OCI-LY3 (cell line): Measurements from ENCODE around the gene XPA.

ENCODE experiments used
- H2AFZ ChIP-seq: fragments of 200-600, 300-600 bp; shearing (Covaris generic); 2 replicates; pipeline ENCODE4 v1.6.0; 2014; ENCODE audit warnings: antibody characterized with exemption, low read depth, low read length
- H3K27ac ChIP-seq: fragments of 200-600, 300-600 bp; sonication (generic); 2 replicates; pipeline ENCODE4 v1.5.1; 2014; ENCODE audit warnings: mild to moderate bottlenecking, low read length, moderate library complexity, mixed read lengths
- H3K27me3 ChIP-seq: fragments of 200-600, 300-600 bp; sonication (generic); 2 replicates; pipeline ENCODE4 v1.6.1; 2014; ENCODE audit warnings: low read depth, low read length, mixed read lengths
- H3K36me3 ChIP-seq: fragments of 200-600, 300-600 bp; sonication (generic); replicated peaks from 2 replicates; pipeline ENCODE3; 2014; ENCODE audit warnings: low read depth, low read length, mixed read lengths
- H3K4me1 ChIP-seq: fragments of 300-600, 200-600 bp; sonication (generic); 2 replicates; pipeline ENCODE4 v1.6.1; 2014; ENCODE audit warnings: low read length, mixed read lengths
- H3K4me2 ChIP-seq: fragments of 200-600, 300-600 bp; sonication (generic); 2 replicates; pipeline ENCODE4 v1.6.1; 2014; ENCODE audit warnings: low read length, mixed read lengths
- H3K4me3 ChIP-seq: fragments of 300-600, 200-600 bp; sonication (generic); 2 replicates; pipeline ENCODE4 v1.5.1; 2014; ENCODE audit warnings: antibody characterized with exemption, mild to moderate bottlenecking, low read length, moderate library complexity
- H3K79me2 ChIP-seq: fragments of 300-600, 200-600 bp; shearing (Covaris generic); 2 replicates; pipeline ENCODE4 v1.6.1; 2014; ENCODE audit warnings: mild to moderate bottlenecking, low read length, mixed read lengths
- H3K9ac ChIP-seq: fragments of 300-600, 200-600 bp; shearing (Covaris generic); 2 replicates; pipeline ENCODE4 v1.6.0; 2014; ENCODE audit warnings: mild to moderate bottlenecking, low read length, moderate library complexity
- H3K9me3 ChIP-seq: fragments of 200-600, 300-600 bp; shearing (Covaris generic); 2 replicates; pipeline ENCODE4 v1.6.1; 2014; ENCODE audit warnings: low read length, mixed read lengths; ENCODE audit not compliant: insufficient read depth
- H4K20me1 ChIP-seq: fragments of 200-600, 300-600 bp; sonication (generic); 2 replicates; pipeline ENCODE4 v1.6.1; 2016; ENCODE audit warnings: low read length, mixed read lengths; ENCODE audit not compliant: insufficient read depth
- EZH2phosphoT487 ChIP-seq: fragments of 200-600 bp; shearing (Covaris generic); IDR thresholded peaks from 2 replicates; pipeline ENCODE4 v1.6.1; 2018; ENCODE audit warnings: antibody characterized with exemption, mixed run types, low read depth
- TF ChIP-seq, protein P1 (sequence below): fragments of 200-600, 300-600 bp; sonication (generic); IDR thresholded peaks from 2 replicates; pipeline ENCODE4 v1.5.1; 2014; ENCODE audit warnings: antibody characterized with exemption, low read length, low read depth

XPA gene

DNA sequence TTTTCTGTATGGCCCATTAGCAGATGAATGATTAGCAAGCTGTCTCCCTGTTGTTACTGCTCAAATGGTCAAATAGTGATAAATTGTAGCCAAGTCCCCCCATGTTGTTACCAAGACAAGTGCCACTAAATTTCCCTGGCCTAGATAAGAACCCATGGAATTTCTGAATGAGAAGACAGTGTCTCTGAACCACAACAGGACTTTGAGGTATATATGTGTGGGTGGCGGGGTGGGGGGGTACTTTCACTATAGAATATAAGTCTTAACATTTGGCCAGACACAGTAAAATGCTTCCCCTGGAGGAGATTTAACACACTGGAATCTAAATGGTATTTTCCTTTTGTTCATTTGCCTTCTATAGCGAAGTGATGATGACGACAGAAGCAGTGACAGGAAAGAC, 28.7 kb downstream of the XPA start:
- no peaks in the 10 kb centered on the region for H4K20me1 ChIP-seq
- no peak overlapping the region for H3K9ac ChIP-seq
- H3K4me3 ChIP-seq: no peak overlapping the region
- H3K36me3 ChIP-seq: peaks cover 80% of the 10 kb centered on the region
- no peaks in the 10 kb centered on the region for H3K4me1 ChIP-seq
- no peak overlapping the region for H2AFZ ChIP-seq
- TF ChIP-seq, protein P1, sequence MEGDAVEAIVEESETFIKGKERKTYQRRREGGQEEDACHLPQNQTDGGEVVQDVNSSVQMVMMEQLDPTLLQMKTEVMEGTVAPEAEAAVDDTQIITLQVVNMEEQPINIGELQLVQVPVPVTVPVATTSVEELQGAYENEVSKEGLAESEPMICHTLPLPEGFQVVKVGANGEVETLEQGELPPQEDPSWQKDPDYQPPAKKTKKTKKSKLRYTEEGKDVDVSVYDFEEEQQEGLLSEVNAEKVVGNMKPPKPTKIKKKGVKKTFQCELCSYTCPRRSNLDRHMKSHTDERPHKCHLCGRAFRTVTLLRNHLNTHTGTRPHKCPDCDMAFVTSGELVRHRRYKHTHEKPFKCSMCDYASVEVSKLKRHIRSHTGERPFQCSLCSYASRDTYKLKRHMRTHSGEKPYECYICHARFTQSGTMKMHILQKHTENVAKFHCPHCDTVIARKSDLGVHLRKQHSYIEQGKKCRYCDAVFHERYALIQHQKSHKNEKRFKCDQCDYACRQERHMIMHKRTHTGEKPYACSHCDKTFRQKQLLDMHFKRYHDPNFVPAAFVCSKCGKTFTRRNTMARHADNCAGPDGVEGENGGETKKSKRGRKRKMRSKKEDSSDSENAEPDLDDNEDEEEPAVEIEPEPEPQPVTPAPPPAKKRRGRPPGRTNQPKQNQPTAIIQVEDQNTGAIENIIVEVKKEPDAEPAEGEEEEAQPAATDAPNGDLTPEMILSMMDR: no peak
- no peak for TF ChIP-seq EZH2phosphoT487
- no peak overlapping the region for H3K27ac ChIP-seq
- no peaks in the 10 kb centered on the region for H3K27me3 ChIP-seq
- H3K4me2 ChIP-seq: no peak overlapping the region
- no peaks in the 10 kb centered on the region for H3K79me2 ChIP-seq
- no peaks in the 10 kb centered on the region for H3K9me3 ChIP-seq

DNA sequence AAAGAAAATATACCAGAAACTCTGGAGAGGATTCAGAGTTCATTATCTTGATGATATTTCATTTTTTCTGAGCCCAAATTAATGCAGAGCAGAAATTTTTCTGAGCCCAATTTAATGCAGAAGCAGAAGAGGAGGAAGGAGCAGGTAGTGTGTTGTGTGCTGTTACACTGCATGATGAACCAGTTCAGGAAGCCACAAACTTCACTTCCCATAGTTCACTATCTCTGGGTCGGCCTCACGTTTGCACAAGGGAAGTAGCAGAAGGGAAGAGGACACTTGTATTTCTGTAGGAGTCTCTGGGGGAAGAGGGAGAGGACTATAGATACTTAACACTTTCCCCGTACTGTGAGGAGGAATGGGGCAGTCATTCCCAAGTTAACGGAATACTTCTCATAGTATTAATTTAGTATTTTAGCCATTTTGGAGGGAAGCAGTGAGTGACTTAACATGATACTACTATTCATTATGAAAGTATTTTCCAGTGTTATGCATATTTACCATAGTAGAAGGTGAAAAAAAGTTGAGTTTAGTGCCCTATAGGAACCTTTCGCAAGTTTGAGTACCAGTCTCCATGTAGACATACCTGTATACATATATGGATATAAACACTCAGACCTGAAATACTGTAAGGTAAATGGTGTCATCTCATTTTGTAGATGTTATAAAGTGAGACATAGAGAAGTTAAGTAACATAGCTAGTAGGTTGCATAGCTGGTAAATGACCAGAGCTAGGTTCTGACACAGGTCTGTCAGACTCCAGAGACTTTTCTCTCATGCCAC, 30.0 kb downstream of the XPA start:
- Histone ChIP-seq H3K27ac (no peak overlapping the region), H3K9me3 (no peaks in the 10 kb centered on the region), H3K27me3 (no peaks in the 10 kb centered on the region), H3K79me2 (no peaks in the 10 kb centered on the region), H3K4me2 (no peak overlapping the region), H3K4me1 (no peaks in the 10 kb centered on the region), H2AFZ (no peak overlapping the region), H3K36me3 (peaks cover 84% of the 10 kb centered on the region), H4K20me1 (no peaks in the 10 kb centered on the region), H3K9ac (no peak overlapping the region), H3K4me3 (no peak overlapping the region)
- TF ChIP-seq EZH2phosphoT487: no peak
- TF ChIP-seq, protein P1: no peak

DNA sequence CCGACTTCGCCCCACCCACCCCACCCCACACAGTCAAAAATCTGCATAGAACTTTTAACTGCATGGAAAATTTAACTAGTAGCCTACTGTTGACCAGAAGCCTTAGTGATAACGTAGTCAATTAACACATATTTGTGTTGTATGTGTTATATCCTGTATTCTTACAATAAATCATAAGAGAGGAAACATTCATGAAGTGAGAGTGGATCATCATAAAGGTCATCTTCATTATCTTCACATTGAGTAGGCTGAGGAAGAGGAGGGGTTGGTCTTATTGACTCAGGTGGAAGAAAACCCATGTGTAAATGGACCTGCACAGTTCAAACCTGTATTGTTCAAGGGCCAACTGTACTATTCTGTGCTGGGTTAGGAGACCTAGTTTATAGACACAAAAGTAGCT, 31.4 kb downstream of the XPA start:
- Histone ChIP-seq H3K4me3 (no peak overlapping the region), H2AFZ (no peak overlapping the region), H3K27ac (no peak overlapping the region), H3K36me3 (peaks cover 77% of the 10 kb centered on the region), H3K4me1 (no peaks in the 10 kb centered on the region), H3K79me2 (no peaks in the 10 kb centered on the region), H3K4me2 (no peak overlapping the region), H4K20me1 (no peaks in the 10 kb centered on the region), H3K27me3 (no peaks in the 10 kb centered on the region), H3K9me3 (no peaks in the 10 kb centered on the region), H3K9ac (no peak overlapping the region)
- TF ChIP-seq, protein P1: no peak
- no peak for TF ChIP-seq EZH2phosphoT487

DNA sequence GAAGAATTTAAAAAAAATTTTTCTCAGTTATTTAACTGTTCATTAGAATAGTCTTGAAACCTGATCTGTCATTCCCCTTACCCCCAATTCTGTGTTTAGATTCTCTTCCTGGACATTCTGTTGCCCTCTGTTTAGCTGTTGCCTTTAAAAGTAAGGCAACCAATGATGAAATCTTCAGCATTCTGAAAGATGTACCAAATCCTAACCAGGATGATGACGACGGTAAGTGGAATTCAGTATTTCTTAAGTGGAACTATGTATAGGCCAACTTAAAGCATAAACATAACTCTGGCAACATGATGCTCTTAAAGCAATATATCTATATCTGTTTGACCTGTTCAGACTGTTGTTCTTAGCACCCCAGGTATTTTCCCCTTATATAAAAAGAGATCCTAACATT, 36.3 kb downstream of the XPA start:
- Histone ChIP-seq H3K4me2 (no peak overlapping the region), H2AFZ (no peak overlapping the region), H4K20me1 (no peaks in the 10 kb centered on the region), H3K9me3 (no peaks in the 10 kb centered on the region), H3K27ac (no peak overlapping the region), H3K36me3 (peaks cover 73% of the 10 kb centered on the region), H3K4me1 (no peaks in the 10 kb centered on the region), H3K9ac (no peak overlapping the region), H3K4me3 (no peak overlapping the region), H3K79me2 (no peaks in the 10 kb centered on the region), H3K27me3 (no peaks in the 10 kb centered on the region)
- TF ChIP-seq, protein P1: no peak
- no peak for TF ChIP-seq EZH2phosphoT487
